Breast epithelium (tissue), 4 donors: ENCODE results near the gene FUT7. TPM values are rescaled to one million over a fixed set of nuclear protein-coding genes. Genes with fewer than 3 reads are reported as not detected.

Experiments used
- DNase-seq, 2 donors: peaks; one replicate each; pipeline ENCODE4 v3.0.0-alpha.2; 2019; ENCODE audit warnings: low spot score in 2 of 2
- H3K27ac ChIP-seq, 2 donors: fragments of 200-600 bp; sonication (generic) in 1 of 2; one replicate each; pipeline ENCODE4 v1.5.1; 2016 to 2019; ENCODE audit warnings: mild to moderate bottlenecking in 1 of 2
- H3K27me3 ChIP-seq, 2 donors: fragments of 200-600 bp; sonication (generic) in 1 of 2; one replicate each; pipeline versions ENCODE4 v1.5.1 to v1.6.0; 2017 to 2019; ENCODE audit warnings: control low read depth in 1 of 2, mild to moderate bottlenecking in 1 of 2
- H3K36me3 ChIP-seq: fragments of 200-600 bp; one replicate; pipeline ENCODE4 v1.5.1; 2019
- H3K4me1 ChIP-seq, 2 donors: fragments of 200-600 bp; sonication (generic); one replicate each; pipeline ENCODE4 v1.5.1; 2016 to 2019; ENCODE audit warnings: control low read depth in 1 of 2
- H3K4me3 ChIP-seq, 3 donors: fragments of 200-600 bp; sonication (generic); 1 replicate in 2 of 3; 2 replicates in 1 of 3; pipeline ENCODE4 v1.5.1; 2016 to 2019; ENCODE audit warnings: mild to moderate bottlenecking in 3 of 3, moderate library complexity in 2 of 3
- H3K9me3 ChIP-seq, 2 donors: fragments of 200-600 bp; sonication (generic) in 1 of 2; one replicate each; pipeline ENCODE4 v1.5.1; 2016 to 2019; ENCODE audit warnings: control low read depth in 1 of 2
- POLR2A ChIP-seq: fragments of 450-650 bp; IDR thresholded peaks from one replicate; pipeline ENCODE4 v1.6.1; 2016; ENCODE audit warnings: antibody characterized with exemption, mild to moderate bottlenecking, moderate library complexity
- POLR2AphosphoS5 ChIP-seq, 3 donors: sonication (generic); formaldehyde crosslinking; IDR thresholded peaks; one replicate each; pipeline ENCODE4 v1.6.1; 2017; ENCODE audit warnings: antibody characterized with exemption in 3 of 3
- intact Hi-C: fragments of 100-400 bp; cut with DNase I; formaldehyde crosslinking; loops from one replicate; pipeline ENCODE4 v1.15.1; 2023; ENCODE audit warnings: low total_unique reads
- total RNA-seq, 3 donors: library from RNA; depleted of rRNA; stranded (reverse); fragments of >200 nt; gene quantifications; one replicate each; pipeline ENCODE4 v1.1.0, GENCODE V29; 2016
- TF ChIP-seq, protein P1 (sequence below), 3 donors: fragments of 450-650 bp; IDR thresholded peaks; one replicate each; pipeline ENCODE4 v1.5.1; 2016 to 2017; ENCODE audit warnings: antibody characterized with exemption in 3 of 3, mild to moderate bottlenecking in 3 of 3, moderate library complexity in 3 of 3

Gene FUT7
- total RNA-seq, 3 donors from 2014 or later: not detected

- no peaks in the 10 kb centered on the region for H3K27me3 ChIP-seq
- H3K4me1 ChIP-seq: peaks cover 7 to 27% of the 10 kb centered on the region in 2 donors
- intact Hi-C loops: no loop called here
- peak within 1 kb of the TSS; percentile 94 to 98 for H3K27ac ChIP-seq
- peak within 1 kb of the TSS; percentile 55 to 83 (median 79) for H3K4me3 ChIP-seq
- peak; percentile 86 to 92 for DNase-seq
- no peak for TF ChIP-seq POLR2A
- TF ChIP-seq, protein P1, sequence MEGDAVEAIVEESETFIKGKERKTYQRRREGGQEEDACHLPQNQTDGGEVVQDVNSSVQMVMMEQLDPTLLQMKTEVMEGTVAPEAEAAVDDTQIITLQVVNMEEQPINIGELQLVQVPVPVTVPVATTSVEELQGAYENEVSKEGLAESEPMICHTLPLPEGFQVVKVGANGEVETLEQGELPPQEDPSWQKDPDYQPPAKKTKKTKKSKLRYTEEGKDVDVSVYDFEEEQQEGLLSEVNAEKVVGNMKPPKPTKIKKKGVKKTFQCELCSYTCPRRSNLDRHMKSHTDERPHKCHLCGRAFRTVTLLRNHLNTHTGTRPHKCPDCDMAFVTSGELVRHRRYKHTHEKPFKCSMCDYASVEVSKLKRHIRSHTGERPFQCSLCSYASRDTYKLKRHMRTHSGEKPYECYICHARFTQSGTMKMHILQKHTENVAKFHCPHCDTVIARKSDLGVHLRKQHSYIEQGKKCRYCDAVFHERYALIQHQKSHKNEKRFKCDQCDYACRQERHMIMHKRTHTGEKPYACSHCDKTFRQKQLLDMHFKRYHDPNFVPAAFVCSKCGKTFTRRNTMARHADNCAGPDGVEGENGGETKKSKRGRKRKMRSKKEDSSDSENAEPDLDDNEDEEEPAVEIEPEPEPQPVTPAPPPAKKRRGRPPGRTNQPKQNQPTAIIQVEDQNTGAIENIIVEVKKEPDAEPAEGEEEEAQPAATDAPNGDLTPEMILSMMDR (IDR thresholded peaks at IDR 0.05): peak in 1 of 3 donors; percentile 15
- peak in 2 of 3 donors; percentile 2 to 34 for TF ChIP-seq POLR2AphosphoS5 (IDR thresholded peaks at IDR 0.05)
- no peaks in the 10 kb centered on the region for H3K9me3 ChIP-seq
- no peaks in the 10 kb centered on the region for H3K36me3 ChIP-seq
These were observed 39.7 kb downstream of the FUT7 start, which contains the start of gene PAXX for GRCh38 chr9:136991993-136992818. Gene PAXX (plus strand): TSS chr9:136992422. CDS start chr9:136992444, 22 bp downstream.

GRCh38 chr9:136990242-136990911 lies 41.5 kb downstream of the FUT7 start:
- TF ChIP-seq, protein P1 (IDR thresholded peaks at IDR 0.05): no peak
- no peak for TF ChIP-seq POLR2A
- TF ChIP-seq POLR2AphosphoS5 (IDR thresholded peaks at IDR 0.05): no peak
- H3K4me3 ChIP-seq: no peak overlapping the region
- H3K4me1 ChIP-seq: peaks cover 4 to 12% of the 10 kb centered on the region in 2 donors
- no peak overlapping the region for H3K27ac ChIP-seq
- peaks cover 5 to 8% of the 10 kb centered on the region in 2 donors for H3K27me3 ChIP-seq
- H3K9me3 ChIP-seq: no peaks in the 10 kb centered on the region
- intact Hi-C loops: no loop called here
- DNase-seq: no peak
- no peaks in the 10 kb centered on the region for H3K36me3 ChIP-seq

GRCh38 chr9:136988872-136989271 lies 43.0 kb downstream of the FUT7 start:
- intact Hi-C loops: no loop called here
- Histone ChIP-seq H3K27ac (no peak overlapping the region), H3K4me3 (no peak overlapping the region), H3K36me3 (no peaks in the 10 kb centered on the region), H3K4me1 (peaks cover 4 to 9% of the 10 kb centered on the region in 2 donors), H3K9me3 (no peaks in the 10 kb centered on the region), H3K27me3 (peaks cover 14 to 22% of the 10 kb centered on the region in 2 donors)
- DNase-seq: no peak
- TF ChIP-seq, protein P1 (IDR thresholded peaks at IDR 0.05): no peak

- Histone ChIP-seq H3K4me1 (no peaks in the 10 kb centered on the region), H3K4me3 (no peak overlapping the region), H3K9me3 (no peaks in the 10 kb centered on the region), H3K27me3 (peaks cover 14 to 31% of the 10 kb centered on the region in 2 donors), H3K27ac (no peak overlapping the region), H3K36me3 (no peaks in the 10 kb centered on the region)
- TF ChIP-seq, protein P1 (IDR thresholded peaks at IDR 0.05): no peak
- TF ChIP-seq POLR2A (no peak), POLR2AphosphoS5 (IDR thresholded peaks at IDR 0.05) (no peak)
- intact Hi-C loops: no loop called here
- DNase-seq: no peak
These were observed 46.0 kb downstream of the FUT7 start for GRCh38 chr9:136985853-136986252.
